Measurements from ENCODE around the gene DGLUCY.

Gene DGLUCY

DNA sequence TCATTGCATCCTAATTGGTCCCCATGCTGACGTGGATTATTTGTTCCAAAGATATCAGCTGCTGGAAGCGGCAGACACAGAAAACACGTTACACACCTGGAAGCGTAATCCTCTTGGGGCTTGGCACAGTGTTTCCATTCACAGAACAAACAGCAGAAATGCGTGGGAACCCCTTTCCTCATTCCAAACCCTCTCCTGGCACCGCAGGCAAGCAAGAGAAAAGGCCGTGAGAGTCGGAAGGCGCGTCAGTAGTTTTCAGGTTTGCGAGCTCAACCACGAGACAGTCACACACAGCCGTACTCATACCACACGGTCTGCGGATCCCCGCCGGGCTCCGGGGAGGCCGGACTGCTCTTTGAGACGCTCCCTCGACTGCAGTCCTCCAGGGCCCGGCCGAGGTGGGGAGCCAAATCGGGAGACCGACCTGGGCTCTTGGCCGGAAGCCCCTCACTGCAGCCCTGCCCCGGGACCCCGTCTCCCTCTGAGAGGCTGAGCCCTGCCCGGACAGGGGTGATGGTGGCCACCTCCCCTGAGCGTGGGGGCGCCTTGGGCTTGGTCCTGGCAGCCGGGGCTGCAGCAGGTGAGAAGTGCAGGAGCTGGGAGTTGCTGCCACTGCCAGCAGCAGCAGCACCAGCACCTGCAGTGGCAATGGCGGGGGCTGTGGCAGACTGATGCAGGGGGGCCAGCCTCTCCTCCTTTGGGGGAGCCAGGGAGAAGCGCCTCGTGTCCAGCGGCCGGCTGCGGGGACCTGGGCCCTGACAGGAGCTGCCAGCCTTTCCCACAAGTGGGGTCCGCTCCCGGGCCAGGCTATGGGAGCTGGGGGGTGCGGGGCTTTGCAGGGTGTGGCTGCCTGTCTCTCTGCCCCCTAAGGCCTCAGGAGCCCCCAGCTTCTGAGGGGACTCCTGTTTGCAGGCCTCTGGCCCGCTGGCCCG, 158.7 kb downstream of the DGLUCY start:
- no peak for FAIRE-seq
- no peak for TF ChIP-seq SPI1 (IDR thresholded peaks at IDR 0.05; ENCODE audit: low read depth, low read length)
- no peak for DNase-seq (ENCODE audit: insufficient read length, low spot score)

DNA sequence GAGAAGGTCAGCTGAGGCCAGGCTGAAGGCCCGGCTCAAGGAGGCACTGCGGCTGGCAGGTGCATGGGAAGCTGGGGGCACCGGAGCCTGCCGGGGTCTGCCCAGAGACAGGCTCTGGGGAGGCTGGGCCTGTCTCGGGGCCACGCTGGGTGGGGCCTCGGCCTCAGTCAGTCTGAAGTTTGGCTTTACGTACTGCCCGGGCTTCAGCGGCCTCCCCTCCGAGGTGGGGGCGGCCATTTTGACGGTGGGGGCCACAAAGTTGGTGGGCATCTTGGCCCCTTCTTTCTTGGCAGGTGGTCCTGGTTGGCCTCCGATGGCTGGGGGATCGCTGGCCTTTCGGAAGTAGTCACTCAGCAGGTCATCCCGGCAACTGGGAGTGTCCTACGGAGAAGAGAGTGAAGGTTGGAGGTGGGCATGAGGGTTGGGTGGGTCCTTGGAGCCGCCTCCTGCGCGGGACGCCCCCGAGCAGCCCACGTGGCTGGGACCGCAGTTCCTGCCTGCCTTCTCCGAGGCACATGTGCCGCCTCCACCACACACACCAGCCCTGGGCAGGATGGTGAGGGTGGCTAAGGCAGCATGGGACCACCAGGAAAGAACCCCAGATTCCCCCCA, 159.5 kb downstream of the DGLUCY start:
- FAIRE-seq: no peak
- TF ChIP-seq POLR2A (IDR thresholded peaks at IDR 0.05; ENCODE audit: low read depth, low read length) (no peak), PAX5 (IDR thresholded peaks at IDR 0.05; ENCODE audit: insufficient read depth, low read length, severe bottlenecking) (no peak), POU2F2 (IDR thresholded peaks at IDR 0.05; ENCODE audit: low read depth, low read length) (no peak), POLR2AphosphoS5 (IDR thresholded peaks at IDR 0.05; ENCODE audit: low read depth, low read length) (no peak), TAF1 (IDR thresholded peaks at IDR 0.05; ENCODE audit: low read depth, low read length) (no peak), SPI1 (IDR thresholded peaks at IDR 0.05; ENCODE audit: low read depth, low read length) (no peak)
- no peak for DNase-seq (ENCODE audit: insufficient read length, low spot score)

DNA sequence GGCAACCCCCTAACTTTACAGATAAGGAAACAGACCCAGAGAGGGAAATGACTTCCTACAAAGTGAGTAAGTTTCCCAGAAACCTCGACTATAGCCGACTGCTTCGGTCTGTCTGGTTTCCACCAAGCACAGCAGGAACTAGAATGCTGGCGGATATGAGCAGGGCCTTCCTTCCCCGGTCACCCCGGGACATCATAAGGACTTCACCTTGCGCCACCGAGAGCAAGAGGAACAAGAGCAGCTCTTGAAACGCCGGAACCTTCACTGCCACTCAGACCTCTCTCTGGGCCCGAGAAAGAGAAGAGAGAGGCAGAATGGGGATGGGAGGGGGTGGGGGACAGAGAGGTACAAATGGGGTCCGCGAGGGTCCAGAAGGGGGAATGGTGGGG, 160.0 kb downstream of the DGLUCY start:
- no peak for TF ChIP-seq TAF1 (IDR thresholded peaks at IDR 0.05; ENCODE audit: low read depth, low read length)
- no peak for TF ChIP-seq POLR2A (IDR thresholded peaks at IDR 0.05; ENCODE audit: low read depth, low read length)
- no peak for TF ChIP-seq PAX5 (IDR thresholded peaks at IDR 0.05; ENCODE audit: insufficient read depth, low read length, severe bottlenecking)
- no peak for TF ChIP-seq SPI1 (IDR thresholded peaks at IDR 0.05; ENCODE audit: low read depth, low read length)
- no peak for FAIRE-seq
- no peak for DNase-seq (ENCODE audit: insufficient read length, low spot score)

DNA sequence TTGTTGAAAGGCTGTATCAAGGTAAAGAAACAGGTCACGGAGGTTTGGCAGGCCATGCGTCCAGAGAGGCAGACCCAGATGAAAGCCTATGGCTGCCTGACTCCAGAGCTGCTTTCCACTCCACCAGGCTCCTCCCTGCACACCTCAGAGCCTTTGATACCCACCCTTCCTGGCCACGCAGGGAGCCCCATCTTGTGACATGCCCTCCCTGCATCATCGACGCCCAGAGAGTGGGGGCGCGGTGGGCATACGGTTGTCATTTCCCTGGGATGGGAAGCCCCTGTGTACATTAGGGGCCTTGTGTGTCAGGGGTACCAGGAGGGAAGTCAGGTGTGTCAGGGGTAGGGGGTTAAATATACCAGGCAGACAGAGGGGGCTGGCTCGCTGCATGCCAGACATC, 160.9 kb downstream of the DGLUCY start:
- TF ChIP-seq POLR2A (IDR thresholded peaks at IDR 0.05; ENCODE audit: low read depth, low read length) (no peak), TAF1 (IDR thresholded peaks at IDR 0.05; ENCODE audit: low read depth, low read length) (no peak), POU2F2 (IDR thresholded peaks at IDR 0.05; ENCODE audit: low read depth, low read length) (no peak), POLR2AphosphoS5 (IDR thresholded peaks at IDR 0.05; ENCODE audit: low read depth, low read length) (no peak), PAX5 (IDR thresholded peaks at IDR 0.05; ENCODE audit: insufficient read depth, low read length, severe bottlenecking) (no peak), SPI1 (IDR thresholded peaks at IDR 0.05; ENCODE audit: low read depth, low read length) (no peak)
- FAIRE-seq (no peak), DNase-seq (ENCODE audit: insufficient read length, low spot score) (no peak)

Measured in GM12891 (cell line).